CD4-positive, alpha-beta T cell (primary cell): ENCODE data around the gene CTRB2. TPM values are rescaled to one million over a fixed set of nuclear protein-coding genes. Genes with fewer than 3 reads are reported as not detected.

ENCODE experiments used
- ATAC-seq: fragments of 200-7000 bp; cut with Tn5 transposase; one replicate; pipeline ENCODE4 v1.10.0; 2022; ENCODE audit warnings: mild to moderate bottlenecking; ENCODE audit not compliant: poor library complexity
- CTCF ChIA-PET: fragments of 350-600 bp; sonication (Branson Sonifier 250); formaldehyde crosslinking; loops from one replicate; lab custom pipeline; 2021; ENCODE audit warnings: antibody characterized with exemption, inconsistent platforms; lab: Charles Lee
- POLR2A ChIA-PET: fragments of 350-600 bp; sonication (Branson Sonifier 250); formaldehyde crosslinking; loops from one replicate; lab custom pipeline; 2021; ENCODE audit warnings: antibody characterized with exemption, inconsistent platforms; lab: Charles Lee
- DNase-seq, 14 experiments: peaks; one replicate each; pipeline ENCODE4 v3.0.0-alpha.2; 2013 to 2020; ENCODE audit warnings: mixed read lengths in 2 of 14
- H3K27ac ChIP-seq, 2 donors: one replicate each; pipeline versions ENCODE4 v1.5.1 to v1.7.0; 2013; ENCODE audit warnings: low read length in 2 of 2, low read depth in 1 of 2, mild to moderate bottlenecking in 1 of 2
- H3K27me3 ChIP-seq, 2 experiments: 1 replicate in 1 of 2; 2 replicates in 1 of 2; pipeline versions ENCODE4 v1.6.1 to v1.7.0; 2013; ENCODE audit warnings: low read length in 2 of 2, control low read depth in 1 of 2, mild to moderate bottlenecking in 1 of 2, moderate library complexity in 1 of 2; ENCODE audit not compliant: insufficient read depth in 2 of 2, control insufficient read depth in 1 of 2
- H3K36me3 ChIP-seq: one replicate; pipeline ENCODE4 v1.6.1; 2013; ENCODE audit warnings: low read length, control low read depth; ENCODE audit not compliant: insufficient read depth
- H3K4me1 ChIP-seq: one replicate; pipeline ENCODE4 v1.6.1; 2013; ENCODE audit warnings: low read length, control low read depth; ENCODE audit not compliant: insufficient read depth
- H3K4me3 ChIP-seq: one replicate; pipeline ENCODE4 v1.5.1; 2013; ENCODE audit warnings: mild to moderate bottlenecking, low read length, moderate library complexity
- H3K9me3 ChIP-seq, 2 experiments: 1 replicate in 1 of 2; 2 replicates in 1 of 2; pipeline versions ENCODE4 v1.6.1 to v1.7.0; 2013; ENCODE audit warnings: low read length in 2 of 2, mild to moderate bottlenecking in 2 of 2, control low read depth in 1 of 2, moderate library complexity in 1 of 2; ENCODE audit not compliant: control insufficient read depth in 1 of 2, insufficient read depth in 1 of 2
- H3K27ac Mint-ChIP-seq: one replicate; pipeline ENCODE4 v1.8.0; 2020; ENCODE audit warnings: mixed read lengths
- H3K27me3 Mint-ChIP-seq: one replicate; pipeline ENCODE4 v1.8.0; 2021; ENCODE audit warnings: mixed read lengths
- H3K36me3 Mint-ChIP-seq: one replicate; pipeline ENCODE4 v1.8.0; 2021; ENCODE audit warnings: low read depth, mixed read lengths
- H3K4me1 Mint-ChIP-seq: one replicate; pipeline ENCODE4 v1.8.0; 2021; ENCODE audit warnings: low read depth, mixed read lengths
- H3K4me3 Mint-ChIP-seq: one replicate; pipeline ENCODE4 v1.8.0; 2020; ENCODE audit warnings: mild to moderate bottlenecking, mixed read lengths
- H3K9me3 Mint-ChIP-seq: one replicate; pipeline ENCODE4 v1.8.0; 2020; ENCODE audit warnings: mixed read lengths
- intact Hi-C, 2 experiments: fragments of 100-400 bp; cut with DNase I in 1 of 2; cut with micrococcal nuclease in 1 of 2; formaldehyde crosslinking; loops; one replicate each; pipeline versions ENCODE4 v1.15.1 to v1.9.0; 2023 to 2025; cut with DNase I, micrococcal nuclease
- total RNA-seq, 174 experiments: library from RNA in 2 of 174; stranded (reverse) in 2 of 174; gene quantifications; one replicate each; pipeline ENCODE4 v1.2.3 and lab custom pipeline; 2021 to 2026
- TF ChIP-seq, protein P1 (sequence below): fragments of 200-600 bp; IDR thresholded peaks from one replicate; pipeline ENCODE4 v1.8.0; 2022; ENCODE audit warnings: antibody characterized with exemption, mild to moderate bottlenecking

The CTRB2 gene
- total RNA-seq, 2 experiments from 2014 or later: not detected

DNA sequence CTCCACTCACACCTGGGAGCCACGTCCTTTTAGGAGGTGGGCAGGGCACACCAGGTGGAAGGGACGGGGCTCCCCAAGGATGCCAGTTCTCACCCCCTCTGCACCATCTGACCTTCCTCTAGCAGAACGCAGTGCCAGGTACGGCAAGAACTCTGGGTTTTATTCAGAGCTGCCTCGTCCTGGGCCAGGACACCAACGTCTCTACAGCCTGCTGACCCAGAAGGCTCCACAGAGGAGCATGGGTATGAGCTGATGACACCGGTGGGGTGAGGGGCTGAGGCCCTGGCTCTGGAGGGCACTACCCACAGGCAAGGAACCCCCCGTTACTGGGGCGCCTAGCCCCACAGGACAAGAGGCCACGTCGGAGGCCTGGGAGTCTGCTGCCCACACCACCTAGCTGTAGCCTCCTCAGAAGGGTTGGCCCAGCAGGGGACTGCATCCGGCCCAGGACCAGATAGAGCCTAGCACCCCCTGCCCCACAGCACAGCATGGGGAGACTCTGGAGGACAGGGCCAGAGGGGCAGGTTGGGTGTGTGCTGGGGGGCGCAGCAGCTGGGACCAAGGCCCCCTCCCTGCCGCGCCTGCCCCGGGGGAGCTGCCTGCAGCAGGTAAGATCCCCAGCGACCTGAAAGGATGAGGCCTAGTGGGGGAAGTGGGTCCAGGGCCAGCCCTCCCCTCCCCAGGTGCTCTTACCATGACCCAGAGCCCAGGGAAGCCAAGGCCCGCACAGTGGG lies 30.6 kb upstream of the CTRB2 start:
- no peak overlapping the region for H3K27ac ChIP-seq
- H3K27me3 Mint-ChIP-seq: no peaks in the 10 kb centered on the region
- peaks cover 0 to 6% of the 10 kb centered on the region in 2 experiments for H3K9me3 ChIP-seq
- no peak overlapping the region for H3K27ac Mint-ChIP-seq
- H3K4me1 ChIP-seq: peaks cover 9% of the 10 kb centered on the region
- no peaks in the 10 kb centered on the region for H3K36me3 Mint-ChIP-seq
- H3K36me3 ChIP-seq: no peaks in the 10 kb centered on the region
- no peak overlapping the region for H3K4me3 Mint-ChIP-seq
- DNase-seq (no peak), ATAC-seq (no peak)
- no peaks in the 10 kb centered on the region for H3K27me3 ChIP-seq
- H3K9me3 Mint-ChIP-seq: no peaks in the 10 kb centered on the region
- POLR2A ChIA-PET: no interaction called here
- CTCF ChIA-PET: no interaction called here
- H3K4me3 ChIP-seq: no peak overlapping the region
- intact Hi-C loops: loop anchor here in 1 of 2 experiments (10.0 kb wide), 1 partner anchor 527 kb away; no protein-coding TSS in a partner anchor
- no peaks in the 10 kb centered on the region for H3K4me1 Mint-ChIP-seq
- TF ChIP-seq, protein P1, sequence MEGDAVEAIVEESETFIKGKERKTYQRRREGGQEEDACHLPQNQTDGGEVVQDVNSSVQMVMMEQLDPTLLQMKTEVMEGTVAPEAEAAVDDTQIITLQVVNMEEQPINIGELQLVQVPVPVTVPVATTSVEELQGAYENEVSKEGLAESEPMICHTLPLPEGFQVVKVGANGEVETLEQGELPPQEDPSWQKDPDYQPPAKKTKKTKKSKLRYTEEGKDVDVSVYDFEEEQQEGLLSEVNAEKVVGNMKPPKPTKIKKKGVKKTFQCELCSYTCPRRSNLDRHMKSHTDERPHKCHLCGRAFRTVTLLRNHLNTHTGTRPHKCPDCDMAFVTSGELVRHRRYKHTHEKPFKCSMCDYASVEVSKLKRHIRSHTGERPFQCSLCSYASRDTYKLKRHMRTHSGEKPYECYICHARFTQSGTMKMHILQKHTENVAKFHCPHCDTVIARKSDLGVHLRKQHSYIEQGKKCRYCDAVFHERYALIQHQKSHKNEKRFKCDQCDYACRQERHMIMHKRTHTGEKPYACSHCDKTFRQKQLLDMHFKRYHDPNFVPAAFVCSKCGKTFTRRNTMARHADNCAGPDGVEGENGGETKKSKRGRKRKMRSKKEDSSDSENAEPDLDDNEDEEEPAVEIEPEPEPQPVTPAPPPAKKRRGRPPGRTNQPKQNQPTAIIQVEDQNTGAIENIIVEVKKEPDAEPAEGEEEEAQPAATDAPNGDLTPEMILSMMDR: no peak

DNA sequence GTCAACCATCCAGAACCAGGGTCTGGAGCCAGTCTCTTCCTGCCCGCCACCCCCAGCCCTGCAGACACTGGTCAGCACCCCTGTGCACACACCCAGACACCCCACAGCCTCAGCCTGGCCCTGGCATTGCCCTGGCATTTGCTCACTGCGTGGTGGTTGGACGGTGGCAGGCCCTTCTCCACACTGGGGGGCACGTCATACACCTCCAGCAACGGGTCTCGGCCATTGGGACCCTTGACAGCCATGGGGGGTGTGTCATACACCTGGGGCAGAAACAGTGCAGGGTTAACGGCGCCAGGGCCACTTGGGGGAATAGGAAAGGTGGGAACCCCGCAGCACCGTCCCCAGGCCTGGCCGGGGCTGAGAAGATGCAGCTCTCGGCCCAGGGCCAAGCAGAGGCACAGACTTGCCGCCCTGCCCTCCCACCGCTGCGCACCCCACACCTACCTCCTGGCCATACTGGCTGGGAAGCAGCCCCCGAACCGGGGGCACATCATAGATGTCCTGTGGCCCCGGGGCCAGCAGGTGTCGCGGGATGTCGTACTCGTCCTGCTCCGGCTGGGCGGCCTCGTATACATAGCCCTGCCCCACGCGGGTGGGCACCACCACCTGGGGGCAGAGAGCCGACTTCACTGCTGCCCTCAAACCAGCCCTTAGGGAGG lies 29.9 kb upstream of the CTRB2 start:
- Mint-ChIP-seq H3K4me3 (no peak overlapping the region), H3K9me3 (no peaks in the 10 kb centered on the region), H3K4me1 (no peaks in the 10 kb centered on the region), H3K27me3 (no peaks in the 10 kb centered on the region), H3K36me3 (no peaks in the 10 kb centered on the region), H3K27ac (no peak overlapping the region)
- ChIA-PET POLR2A (no interaction called here), CTCF (no interaction called here)
- no peaks in the 10 kb centered on the region for H3K36me3 ChIP-seq
- peaks cover 0 to 6% of the 10 kb centered on the region in 2 experiments for H3K9me3 ChIP-seq
- no peaks in the 10 kb centered on the region for H3K27me3 ChIP-seq
- ATAC-seq (no peak), DNase-seq (no peak)
- H3K4me1 ChIP-seq: peaks cover 9% of the 10 kb centered on the region
- TF ChIP-seq, protein P1: no peak
- intact Hi-C loops: loop anchor here in 1 of 2 experiments (10.0 kb wide), 1 partner anchor 528 kb away; no protein-coding TSS in a partner anchor
- H3K27ac ChIP-seq: no peak overlapping the region
- no peak overlapping the region for H3K4me3 ChIP-seq

DNA sequence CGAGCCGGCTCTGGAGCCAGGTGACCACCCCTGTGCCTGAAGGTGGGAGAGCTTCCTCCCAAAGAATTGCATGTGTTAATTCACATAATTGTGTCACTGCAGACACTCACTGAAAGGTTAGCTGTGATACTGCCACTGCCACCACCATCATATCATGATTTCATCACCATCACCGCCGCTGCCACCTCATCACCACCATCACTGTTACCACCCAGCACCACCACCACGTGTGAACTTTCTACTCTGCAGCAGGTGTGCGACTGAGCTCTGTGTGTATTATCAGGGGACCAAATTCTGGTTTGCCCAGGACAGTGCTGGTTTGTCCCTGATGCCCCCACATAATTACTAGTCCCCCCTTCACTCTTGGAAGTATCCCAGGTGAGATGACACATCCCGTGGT lies 29.3 kb upstream of the CTRB2 start:
- no peak overlapping the region for H3K27ac Mint-ChIP-seq

More for the DNA sequence above, 29.3 kb upstream of the CTRB2 start:
- no peaks in the 10 kb centered on the region for H3K4me1 Mint-ChIP-seq
- Histone ChIP-seq H3K4me1 (peaks cover 9% of the 10 kb centered on the region), H3K27me3 (no peaks in the 10 kb centered on the region), H3K4me3 (no peak overlapping the region), H3K27ac (no peak overlapping the region), H3K9me3 (peaks cover 0 to 6% of the 10 kb centered on the region in 2 experiments), H3K36me3 (no peaks in the 10 kb centered on the region)
- ChIA-PET CTCF (no interaction called here), POLR2A (no interaction called here)
- ATAC-seq: no peak
- H3K9me3 Mint-ChIP-seq: no peaks in the 10 kb centered on the region
- DNase-seq: no peak
- no peaks in the 10 kb centered on the region for H3K36me3 Mint-ChIP-seq
- TF ChIP-seq, protein P1: no peak
- H3K27me3 Mint-ChIP-seq: no peaks in the 10 kb centered on the region
- intact Hi-C loops: loop anchor here in 1 of 2 experiments (10.0 kb wide), 1 partner anchor 529 kb away; no protein-coding TSS in a partner anchor
- H3K4me3 Mint-ChIP-seq: no peak overlapping the region
